Neural cell (in vitro differentiated cells): ENCODE results near the gene EPB41. TPM values are rescaled to one million over a fixed set of nuclear protein-coding genes. Genes with fewer than 3 reads are reported as not detected.

Experiments used
- H2AFZ ChIP-seq: fragments of 200-600, 300-800 bp; sonication (generic), shearing (Covaris generic); 2 replicates; pipeline ENCODE4 v1.6.0; 2014; ENCODE audit warnings: low read depth, mild to moderate bottlenecking, antibody characterized with exemption, low read length, moderate library complexity
- H3F3A ChIP-seq: fragments of 200-600 bp; shearing (Covaris generic); 2 replicates; pipeline ENCODE4 v1.6.1; 2016; ENCODE audit warnings: mild to moderate bottlenecking, moderate library complexity, mixed read lengths, antibody characterized with exemption, low read length; ENCODE audit not compliant: insufficient read depth, poor library complexity, severe bottlenecking
- H3K27ac ChIP-seq: fragments of 200-600, 300-800 bp; sonication (generic), shearing (Covaris generic); 2 replicates; pipeline ENCODE4 v1.5.1; 2014; ENCODE audit warnings: mild to moderate bottlenecking, low read length, moderate library complexity
- H3K27me3 ChIP-seq: fragments of 300-800, 200-600 bp; sonication (generic), shearing (Covaris generic); 2 replicates; pipeline ENCODE4 v1.6.0; 2014; ENCODE audit warnings: mild to moderate bottlenecking, low read depth, low read length, moderate library complexity; ENCODE audit not compliant: insufficient read depth
- H3K36me3 ChIP-seq: fragments of 300-800, 200-600 bp; sonication (generic), shearing (Covaris generic); 2 replicates; pipeline ENCODE4 v1.5.1; 2014; ENCODE audit warnings: mild to moderate bottlenecking, antibody characterized with exemption, low read length, moderate library complexity; ENCODE audit not compliant: insufficient read depth
- H3K4me2 ChIP-seq: fragments of 300-800, 200-600 bp; sonication (generic), shearing (Covaris generic); 2 replicates; pipeline ENCODE4 v1.6.0; 2014; ENCODE audit warnings: mild to moderate bottlenecking, low read length
- H3K4me3 ChIP-seq: fragments of 300-800, 200-600 bp; sonication (generic), shearing (Covaris generic); 2 replicates; pipeline ENCODE4 v1.5.1; 2014; ENCODE audit warnings: mild to moderate bottlenecking, low read length, moderate library complexity
- H3K79me2 ChIP-seq: fragments of 200-600 bp; shearing (Covaris generic); replicated peaks from 2 replicates; pipeline ENCODE4 v1.6.0; 2014; ENCODE audit warnings: mild to moderate bottlenecking, low read length, moderate library complexity; ENCODE audit not compliant: insufficient read depth
- H3K9ac ChIP-seq: fragments of 300-800, 200-600 bp; sonication (generic), shearing (Covaris generic); 2 replicates; pipeline ENCODE4 v1.6.1; 2016; ENCODE audit warnings: mild to moderate bottlenecking, low read length, mixed read lengths
- H3K9me2 ChIP-seq: fragments of 200-600 bp; shearing (Covaris generic); 2 replicates; pipeline ENCODE4 v1.6.1; 2016; ENCODE audit warnings: mild to moderate bottlenecking, low read length, mixed read lengths; ENCODE audit not compliant: insufficient read depth
- H3K9me3 ChIP-seq: fragments of 200-600, 300-800 bp; sonication (generic), shearing (Covaris generic); 2 replicates; pipeline ENCODE4 v1.6.1; 2016; ENCODE audit warnings: mild to moderate bottlenecking, mixed run types, low read length, moderate library complexity, mixed read lengths
- H4K20me1 ChIP-seq: fragments of 200-600 bp; shearing (Covaris generic); 2 replicates; pipeline ENCODE4 v1.6.1; 2016; ENCODE audit warnings: mild to moderate bottlenecking, mixed run types; ENCODE audit not compliant: insufficient read depth
- CTCF ChIP-seq: fragments of 450-650 bp; IDR thresholded peaks from 2 replicates; pipeline ENCODE4 v1.5.1; 2014; ENCODE audit warnings: antibody characterized with exemption, mild to moderate bottlenecking, moderate library complexity; ENCODE audit not compliant: poor library complexity, severe bottlenecking
- EP300 ChIP-seq: fragments of 450-650 bp; conservative IDR thresholded peaks from 2 replicates; pipeline ENCODE4 v1.6.1; 2014; ENCODE audit warnings: antibody characterized with exemption, mild to moderate bottlenecking, moderate library complexity; ENCODE audit not compliant: poor library complexity, severe bottlenecking
- EZH2 ChIP-seq: fragments of 200-600, 300-800 bp; shearing (Covaris generic), sonication (generic); IDR thresholded peaks from 2 replicates; pipeline ENCODE4 v1.6.1; 2014; ENCODE audit warnings: antibody characterized with exemption, low read length, borderline replicate concordance, mild to moderate bottlenecking; ENCODE audit not compliant: insufficient read depth, poor library complexity, severe bottlenecking
- MXI1 ChIP-seq: fragments of 450-650 bp; conservative IDR thresholded peaks from 2 replicates; pipeline ENCODE4 v1.6.1; 2014; ENCODE audit warnings: antibody characterized with exemption, mild to moderate bottlenecking; ENCODE audit not compliant: poor library complexity, severe bottlenecking
- POLR2AphosphoS5 ChIP-seq: IDR thresholded peaks from 2 replicates; pipeline ENCODE4 v1.6.1; 2012
- RAD21 ChIP-seq: fragments of 450-650 bp; conservative IDR thresholded peaks from 2 replicates; pipeline ENCODE4 v1.6.1; 2014; ENCODE audit warnings: antibody characterized with exemption, mild to moderate bottlenecking, moderate library complexity
- REST ChIP-seq: IDR thresholded peaks from 2 replicates; pipeline ENCODE4 v1.6.1; 2012; ENCODE audit warnings: borderline replicate concordance
- SMC3 ChIP-seq: fragments of 450-650 bp; conservative IDR thresholded peaks from 2 replicates; pipeline ENCODE4 v1.6.1; 2014; ENCODE audit warnings: antibody characterized with exemption, mild to moderate bottlenecking, moderate library complexity; ENCODE audit not compliant: poor library complexity
- TAF1 ChIP-seq: IDR thresholded peaks from 2 replicates; pipeline ENCODE4 v1.6.1; 2012; ENCODE audit warnings: low read depth
- polyA plus RNA-seq: library from polyadenylated mRNA; depleted of rRNA; stranded (reverse); fragments of >200 nt; gene quantifications from 2 replicates; pipeline ENCODE4 v1.2.3, GENCODE V29; 2014

Gene EPB41
- polyA plus RNA-seq, 1 donor from 2014 or later: 62.0 TPM

- no peaks in the 10 kb centered on the region for H3F3A ChIP-seq
- no peak overlapping the region for H3K4me3 ChIP-seq
- H4K20me1 ChIP-seq: no peaks in the 10 kb centered on the region
- no peak overlapping the region for H3K27ac ChIP-seq
- no peaks in the 10 kb centered on the region for H3K9me2 ChIP-seq
- H3K36me3 ChIP-seq: no peaks in the 10 kb centered on the region
- TF ChIP-seq EP300 (no peak), REST (no peak), TAF1 (no peak), POLR2AphosphoS5 (no peak), RAD21 (no peak), EZH2 (no peak), CTCF (no peak), SMC3 (no peak), MXI1 (no peak)
- no peak overlapping the region for H2AFZ ChIP-seq
- H3K4me2 ChIP-seq: no peak overlapping the region
- H3K9ac ChIP-seq: no peak overlapping the region
- H3K79me2 ChIP-seq: peaks cover 30% of the 10 kb centered on the region
- H3K27me3 ChIP-seq: no peaks in the 10 kb centered on the region
- no peaks in the 10 kb centered on the region for H3K9me3 ChIP-seq
Measured at GRCh38 chr1:28974432-28974831, 60.1 kb downstream of the EPB41 start.

- Histone ChIP-seq H3K4me2 (no peak overlapping the region), H3K79me2 (peaks cover 34% of the 10 kb centered on the region), H3F3A (no peaks in the 10 kb centered on the region), H3K4me3 (no peak overlapping the region), H3K36me3 (no peaks in the 10 kb centered on the region), H3K27me3 (no peaks in the 10 kb centered on the region), H3K9ac (no peak overlapping the region), H3K9me2 (no peaks in the 10 kb centered on the region), H3K9me3 (no peaks in the 10 kb centered on the region), H4K20me1 (no peaks in the 10 kb centered on the region), H3K27ac (no peak overlapping the region), H2AFZ (no peak overlapping the region)
- no peak for TF ChIP-seq CTCF
- TF ChIP-seq POLR2AphosphoS5: no peak
- TF ChIP-seq REST: no peak
- no peak for TF ChIP-seq MXI1
- no peak for TF ChIP-seq TAF1
- no peak for TF ChIP-seq SMC3
- no peak for TF ChIP-seq RAD21
- TF ChIP-seq EP300: no peak
- TF ChIP-seq EZH2: no peak
Measured at GRCh38 chr1:28976248-28976647, 61.9 kb downstream of the EPB41 start.
